ENCODE data around the gene SMIM14. TPM values are rescaled to one million over a fixed set of nuclear protein-coding genes. Genes with fewer than 3 reads are reported as not detected.
"Not testable (repeated sequence)": the region's sequence is repeated elsewhere in the genome, so short reads cannot be mapped to it uniquely, and the experiment has no call there.

The SMIM14 gene
- total and polyA plus RNA-seq, 2 donors (not counting 1 experiment from before 2014, with no cell fraction given) = 39.0 to 41.4 TPM

DNA sequence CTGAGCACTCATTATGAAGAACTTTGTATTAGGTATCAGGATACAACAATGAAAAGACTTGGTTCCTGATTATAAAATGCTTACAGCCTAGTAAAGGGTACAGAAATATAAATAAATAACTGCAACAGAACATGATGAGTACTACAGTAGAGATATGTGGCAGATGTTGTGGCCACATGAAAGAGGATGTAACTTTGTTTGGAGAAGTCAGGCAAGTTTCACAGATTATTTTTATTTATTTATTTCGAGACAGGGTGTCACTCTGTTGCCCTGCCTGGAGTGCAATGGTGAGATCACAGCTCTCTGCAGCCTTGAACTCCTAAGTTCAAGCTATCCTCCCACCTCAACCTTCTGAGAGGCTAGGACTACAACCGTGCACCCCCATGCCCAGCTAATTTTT is 43.5 kb upstream of the SMIM14 start:
- Histone ChIP-seq H3K36me3 (ENCODE audit: control insufficient read depth, insufficient read depth, low read length) (no peaks in the 10 kb centered on the region), H3K79me2 (ENCODE audit: control insufficient read depth, insufficient read depth, low read length) (no peaks in the 10 kb centered on the region), H3K4me3 (replicated peaks in 1 of 4; ENCODE audit: control extremely low read depth in 1 of 4, insufficient read depth in 1 of 4, low read depth in 3 of 4, low read length in 4 of 4) (no peak overlapping the region), H2AFZ (ENCODE audit: low read length) (no peak overlapping the region), H3K9me3 (ENCODE audit: control insufficient read depth, insufficient read depth, low read depth, low read length) (no peaks in the 10 kb centered on the region), H3K4me1 (ENCODE audit: control insufficient read depth, extremely low read depth, insufficient read depth, low read length) (no peaks in the 10 kb centered on the region), H3K9ac (ENCODE audit: insufficient read depth, low read length) (no peak overlapping the region), H3K4me2 (ENCODE audit: extremely low read depth, insufficient read depth, low read length) (no peak overlapping the region), H3K27me3 (ENCODE audit: control insufficient read depth, insufficient read depth, low read length) (no peaks in the 10 kb centered on the region), H3K27ac (ENCODE audit: insufficient read depth, low read length) (no peak overlapping the region), H4K20me1 (ENCODE audit: control insufficient read depth, extremely low read depth, insufficient read depth, low read length) (no peaks in the 10 kb centered on the region)
- no peak for TF ChIP-seq CTCF (conservative IDR thresholded peaks at IDR 0.05 in 1 of 2, IDR thresholded peaks at IDR 0.05 in 1 of 2; ENCODE audit: low read depth in 1 of 2, low read length in 2 of 2)
- TF ChIP-seq EZH2 (IDR thresholded peaks at IDR 0.05; ENCODE audit: low read length, missing control alignments) = no peak
- DNase-seq (ENCODE audit: low read depth in 2 of 2) = no peak

GRCh38 chr4:39681003-39681402 is 42.3 kb upstream of the SMIM14 start:
- not testable (repeated sequence) for H3K4me3 ChIP-seq (replicated peaks in 1 of 4; ENCODE audit: control extremely low read depth in 1 of 4, insufficient read depth in 1 of 4, low read depth in 3 of 4, low read length in 4 of 4); H3K4me2 ChIP-seq (ENCODE audit: extremely low read depth, insufficient read depth, low read length); H3K79me2 ChIP-seq (ENCODE audit: control insufficient read depth, insufficient read depth, low read length); H3K9me3 ChIP-seq (ENCODE audit: control insufficient read depth, insufficient read depth, low read depth, low read length); H3K27me3 ChIP-seq (ENCODE audit: control insufficient read depth, insufficient read depth, low read length); H2AFZ ChIP-seq (ENCODE audit: low read length); H3K9ac ChIP-seq (ENCODE audit: insufficient read depth, low read length); H3K27ac ChIP-seq (ENCODE audit: insufficient read depth, low read length); DNase-seq (ENCODE audit: low read depth in 2 of 2); H4K20me1 ChIP-seq (ENCODE audit: control insufficient read depth, extremely low read depth, insufficient read depth, low read length); H3K36me3 ChIP-seq (ENCODE audit: control insufficient read depth, insufficient read depth, low read length); H3K4me1 ChIP-seq (ENCODE audit: control insufficient read depth, extremely low read depth, insufficient read depth, low read length)

DNA sequence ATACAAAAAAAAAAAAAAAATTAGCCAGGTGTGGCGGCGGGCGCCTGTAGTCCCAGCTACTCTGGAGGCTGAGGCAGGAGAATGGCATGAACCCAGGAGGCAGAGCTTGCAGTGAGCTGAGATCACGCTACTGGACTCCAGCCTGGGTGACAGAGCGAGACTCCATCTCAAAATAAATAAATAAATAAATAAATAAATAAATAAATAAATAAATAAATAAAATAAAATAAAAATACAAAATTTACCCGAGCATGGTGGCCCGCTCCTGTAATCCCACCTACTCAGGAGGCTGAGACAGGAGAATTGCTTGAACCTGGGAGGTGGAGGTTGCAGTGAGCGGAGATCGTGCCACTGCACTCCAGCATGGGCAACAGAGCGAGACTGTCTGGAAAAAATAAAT is 37.0 kb upstream of the SMIM14 start:
- DNase-seq (ENCODE audit: low read depth in 2 of 2); H3K79me2 ChIP-seq (ENCODE audit: control insufficient read depth, insufficient read depth, low read length): not testable (repeated sequence)

DNA sequence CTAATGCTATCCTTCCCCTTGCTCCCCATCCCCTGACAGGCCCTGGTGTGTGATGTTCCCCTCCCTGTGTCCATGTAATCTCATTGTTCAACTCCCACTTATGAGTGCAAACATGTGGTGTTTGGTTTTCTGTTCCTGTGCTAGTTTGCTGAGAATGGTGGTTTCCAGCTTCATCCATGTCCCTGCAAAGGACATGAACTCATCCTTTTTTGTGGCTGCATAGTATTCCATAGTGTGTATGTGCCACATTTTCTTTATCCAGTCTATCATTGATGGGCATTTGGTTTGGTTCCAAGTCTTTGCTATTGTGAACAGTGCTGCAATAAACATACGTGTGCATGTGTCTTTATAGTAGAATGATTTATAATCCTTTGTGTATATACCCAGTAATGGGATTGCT is 31.6 kb upstream of the SMIM14 start:
- H3K4me3 ChIP-seq (replicated peaks in 1 of 4; ENCODE audit: control extremely low read depth in 1 of 4, insufficient read depth in 1 of 4, low read depth in 3 of 4, low read length in 4 of 4); H3K9me3 ChIP-seq (ENCODE audit: control insufficient read depth, insufficient read depth, low read depth, low read length); H3K36me3 ChIP-seq (ENCODE audit: control insufficient read depth, insufficient read depth, low read length); H3K27ac ChIP-seq (ENCODE audit: insufficient read depth, low read length); H2AFZ ChIP-seq (ENCODE audit: low read length); H3K4me1 ChIP-seq (ENCODE audit: control insufficient read depth, extremely low read depth, insufficient read depth, low read length); H4K20me1 ChIP-seq (ENCODE audit: control insufficient read depth, extremely low read depth, insufficient read depth, low read length); H3K9ac ChIP-seq (ENCODE audit: insufficient read depth, low read length); H3K27me3 ChIP-seq (ENCODE audit: control insufficient read depth, insufficient read depth, low read length); DNase-seq (ENCODE audit: low read depth in 2 of 2); H3K4me2 ChIP-seq (ENCODE audit: extremely low read depth, insufficient read depth, low read length); H3K79me2 ChIP-seq (ENCODE audit: control insufficient read depth, insufficient read depth, low read length): not testable (repeated sequence)

More for the DNA sequence above, 37.0 kb upstream of the SMIM14 start:
- H3K4me2 ChIP-seq (ENCODE audit: extremely low read depth, insufficient read depth, low read length); H3K9me3 ChIP-seq (ENCODE audit: control insufficient read depth, insufficient read depth, low read depth, low read length); H3K4me3 ChIP-seq (replicated peaks in 1 of 4; ENCODE audit: control extremely low read depth in 1 of 4, insufficient read depth in 1 of 4, low read depth in 3 of 4, low read length in 4 of 4); H2AFZ ChIP-seq (ENCODE audit: low read length); H3K27me3 ChIP-seq (ENCODE audit: control insufficient read depth, insufficient read depth, low read length); H3K27ac ChIP-seq (ENCODE audit: insufficient read depth, low read length); H3K4me1 ChIP-seq (ENCODE audit: control insufficient read depth, extremely low read depth, insufficient read depth, low read length); H4K20me1 ChIP-seq (ENCODE audit: control insufficient read depth, extremely low read depth, insufficient read depth, low read length); H3K9ac ChIP-seq (ENCODE audit: insufficient read depth, low read length); H3K36me3 ChIP-seq (ENCODE audit: control insufficient read depth, insufficient read depth, low read length): not testable (repeated sequence)
